Measurements from ENCODE around the gene CASTOR2.
A peak's percentile ranks its signal among the peaks of the same experiment; 100 is the strongest.

Gene CASTOR2

GRCh38 chr7:75028299-75028698, 63.8 kb downstream of the CASTOR2 start:
- no peaks in the 10 kb centered on the region for H3K36me3 Mint-ChIP-seq (ENCODE audit: low read depth)
- H3K9me3 Mint-ChIP-seq = no peaks in the 10 kb centered on the region
- H3K4me3 Mint-ChIP-seq = no peak overlapping the region
- no peak for DNase-seq
- no peaks in the 10 kb centered on the region for H3K27me3 Mint-ChIP-seq
- ATAC-seq = no peak
- no peaks in the 10 kb centered on the region for H3K4me1 Mint-ChIP-seq
- H3K27ac Mint-ChIP-seq = no peak overlapping the region

- H3K9me3 Mint-ChIP-seq = no peaks in the 10 kb centered on the region
- DNase-seq = no peak
Measured at GRCh38 chr7:75033064-75033463, 68.6 kb downstream of the CASTOR2 start.

GRCh38 chr7:75033826-75034225, 69.3 kb downstream of the CASTOR2 start:
- no peaks in the 10 kb centered on the region for H3K9me3 Mint-ChIP-seq
- H3K36me3 Mint-ChIP-seq (ENCODE audit: low read depth) = no peaks in the 10 kb centered on the region
- no peaks in the 10 kb centered on the region for H3K4me1 Mint-ChIP-seq
- no peaks in the 10 kb centered on the region for H3K27me3 Mint-ChIP-seq
- H3K4me3 Mint-ChIP-seq = no peak overlapping the region
- no peak overlapping the region for H3K27ac Mint-ChIP-seq
- no peak for ATAC-seq
- DNase-seq = no peak

More at GRCh38 chr7:75033064-75033463, 68.6 kb downstream of the CASTOR2 start:
- H3K27ac Mint-ChIP-seq = no peak overlapping the region
- no peak for ATAC-seq
- no peaks in the 10 kb centered on the region for H3K27me3 Mint-ChIP-seq
- no peaks in the 10 kb centered on the region for H3K4me1 Mint-ChIP-seq
- no peak overlapping the region for H3K4me3 Mint-ChIP-seq
- H3K36me3 Mint-ChIP-seq (ENCODE audit: low read depth) = no peaks in the 10 kb centered on the region

- H3K27me3 Mint-ChIP-seq = no peaks in the 10 kb centered on the region
- H3K4me1 Mint-ChIP-seq = no peaks in the 10 kb centered on the region
- no peaks in the 10 kb centered on the region for H3K9me3 Mint-ChIP-seq
- H3K4me3 Mint-ChIP-seq = no peak overlapping the region
- ATAC-seq (no peak), DNase-seq (peak; percentile 3)
- H3K36me3 Mint-ChIP-seq (ENCODE audit: low read depth) = peaks cover 3% of the 10 kb centered on the region
- H3K27ac Mint-ChIP-seq = no peak overlapping the region
Measured at GRCh38 chr7:75038508-75038907, 74.0 kb downstream of the CASTOR2 start.

GRCh38 chr7:75039166-75039565, 74.7 kb downstream of the CASTOR2 start:
- H3K27me3 Mint-ChIP-seq = no peaks in the 10 kb centered on the region
- H3K9me3 Mint-ChIP-seq = no peaks in the 10 kb centered on the region
- no peak overlapping the region for H3K4me3 Mint-ChIP-seq
- DNase-seq (no peak), ATAC-seq (no peak)
- peaks cover 5% of the 10 kb centered on the region for H3K36me3 Mint-ChIP-seq (ENCODE audit: low read depth)
- no peaks in the 10 kb centered on the region for H3K4me1 Mint-ChIP-seq
- no peak overlapping the region for H3K27ac Mint-ChIP-seq

GRCh38 chr7:75039709-75040108, 75.2 kb downstream of the CASTOR2 start:
- Mint-ChIP-seq H3K36me3 (ENCODE audit: low read depth) (peaks cover 5% of the 10 kb centered on the region), H3K27ac (no peak overlapping the region), H3K4me1 (no peaks in the 10 kb centered on the region), H3K27me3 (no peaks in the 10 kb centered on the region), H3K9me3 (no peaks in the 10 kb centered on the region), H3K4me3 (no peak overlapping the region)
- ATAC-seq = no peak
- no peak for DNase-seq

- no peak overlapping the region for H3K4me3 Mint-ChIP-seq
- DNase-seq (no peak), ATAC-seq (no peak)
- no peaks in the 10 kb centered on the region for H3K9me3 Mint-ChIP-seq
- H3K36me3 Mint-ChIP-seq (ENCODE audit: low read depth) = peaks cover 5% of the 10 kb centered on the region
- no peak overlapping the region for H3K27ac Mint-ChIP-seq
- no peaks in the 10 kb centered on the region for H3K4me1 Mint-ChIP-seq
- H3K27me3 Mint-ChIP-seq = no peaks in the 10 kb centered on the region
Measured at GRCh38 chr7:75040512-75040911, 76.0 kb downstream of the CASTOR2 start.

GRCh38 chr7:75042286-75042685, 77.8 kb downstream of the CASTOR2 start:
- Mint-ChIP-seq H3K36me3 (ENCODE audit: low read depth) (peaks cover 5% of the 10 kb centered on the region), H3K4me1 (no peaks in the 10 kb centered on the region), H3K27ac (no peak overlapping the region), H3K27me3 (no peaks in the 10 kb centered on the region), H3K4me3 (no peak overlapping the region), H3K9me3 (no peaks in the 10 kb centered on the region)
- no peak for ATAC-seq
- no peak for DNase-seq

- no peak for DNase-seq
- no peaks in the 10 kb centered on the region for H3K4me1 Mint-ChIP-seq
- H3K27me3 Mint-ChIP-seq = no peaks in the 10 kb centered on the region
- no peak overlapping the region for H3K4me3 Mint-ChIP-seq
- peaks cover 5% of the 10 kb centered on the region for H3K36me3 Mint-ChIP-seq (ENCODE audit: low read depth)
- ATAC-seq = no peak
- no peaks in the 10 kb centered on the region for H3K9me3 Mint-ChIP-seq
- H3K27ac Mint-ChIP-seq = no peak overlapping the region
Measured at GRCh38 chr7:75042831-75043703, 78.6 kb downstream of the CASTOR2 start.

- peaks cover 16% of the 10 kb centered on the region for H3K36me3 Mint-ChIP-seq (ENCODE audit: low read depth)
- no peak overlapping the region for H3K27ac Mint-ChIP-seq
- H3K4me1 Mint-ChIP-seq = no peaks in the 10 kb centered on the region
- no peaks in the 10 kb centered on the region for H3K9me3 Mint-ChIP-seq
- ATAC-seq (no peak), DNase-seq (no peak)
- H3K4me3 Mint-ChIP-seq = no peak overlapping the region
- no peaks in the 10 kb centered on the region for H3K27me3 Mint-ChIP-seq
Measured at GRCh38 chr7:75045881-75046280, 81.4 kb downstream of the CASTOR2 start.

GRCh38 chr7:75048435-75049379, 84.2 kb downstream of the CASTOR2 start:
- peaks cover 20% of the 10 kb centered on the region for H3K36me3 Mint-ChIP-seq (ENCODE audit: low read depth)

GRCh38 chr7:75049817-75050216, 85.3 kb downstream of the CASTOR2 start:
- ATAC-seq = no peak
- Mint-ChIP-seq H3K4me1 (no peaks in the 10 kb centered on the region), H3K27ac (no peak overlapping the region), H3K9me3 (no peaks in the 10 kb centered on the region), H3K27me3 (no peaks in the 10 kb centered on the region), H3K4me3 (no peak overlapping the region), H3K36me3 (ENCODE audit: low read depth) (peaks cover 19% of the 10 kb centered on the region)
- DNase-seq = no peak

More at GRCh38 chr7:75048435-75049379, 84.2 kb downstream of the CASTOR2 start:
- no peaks in the 10 kb centered on the region for H3K4me1 Mint-ChIP-seq
- H3K9me3 Mint-ChIP-seq = no peaks in the 10 kb centered on the region
- ATAC-seq (no peak), DNase-seq (no peak)
- no peaks in the 10 kb centered on the region for H3K27me3 Mint-ChIP-seq
- H3K27ac Mint-ChIP-seq = no peak overlapping the region
- no peak overlapping the region for H3K4me3 Mint-ChIP-seq

GRCh38 chr7:75050501-75050900, 86.0 kb downstream of the CASTOR2 start:
- peaks cover 21% of the 10 kb centered on the region for H3K36me3 Mint-ChIP-seq (ENCODE audit: low read depth)
- H3K4me3 Mint-ChIP-seq = no peak overlapping the region
- no peaks in the 10 kb centered on the region for H3K27me3 Mint-ChIP-seq
- H3K9me3 Mint-ChIP-seq = no peaks in the 10 kb centered on the region
- no peak overlapping the region for H3K27ac Mint-ChIP-seq
- H3K4me1 Mint-ChIP-seq = no peaks in the 10 kb centered on the region
- ATAC-seq (no peak), DNase-seq (no peak)

GRCh38 chr7:75054744-75055143, 90.2 kb downstream of the CASTOR2 start:
- H3K27ac Mint-ChIP-seq = no peak overlapping the region
- peaks cover 39% of the 10 kb centered on the region for H3K36me3 Mint-ChIP-seq (ENCODE audit: low read depth)
- no peak for DNase-seq
- H3K27me3 Mint-ChIP-seq = no peaks in the 10 kb centered on the region
- no peaks in the 10 kb centered on the region for H3K9me3 Mint-ChIP-seq
- H3K4me3 Mint-ChIP-seq = no peak overlapping the region
- no peaks in the 10 kb centered on the region for H3K4me1 Mint-ChIP-seq
- no peak for ATAC-seq

GRCh38 chr7:75055155-75055554, 90.7 kb downstream of the CASTOR2 start:
- no peak for DNase-seq
- Mint-ChIP-seq H3K27me3 (no peaks in the 10 kb centered on the region), H3K4me3 (no peak overlapping the region), H3K9me3 (no peaks in the 10 kb centered on the region), H3K4me1 (no peaks in the 10 kb centered on the region), H3K27ac (no peak overlapping the region), H3K36me3 (ENCODE audit: low read depth) (peaks cover 42% of the 10 kb centered on the region)
- no peak for ATAC-seq

All from activated naive CD8-positive, alpha-beta T cell treated with anti-CD3 and anti-CD28 coated beads, Interleukin-2, amount 50 U/mL, for 24 hours (primary cell).